Activated naive CD8-positive, alpha-beta T cell treated with anti-CD3 and anti-CD28 coated beads, Interleukin-2, amount 50 U/mL, for 24 hours (primary cell): ENCODE data around the gene ARNT2.
A peak's percentile ranks its signal among the peaks of the same experiment; 100 is the strongest.

Experiments
- ATAC-seq: fragments of 150-1000 bp; cut with Tn5 transposase; one replicate; pipeline ENCODE4 v1.10.0; 2021
- DNase-seq: peaks from one replicate; pipeline ENCODE4 v3.0.0; 2021
- H3K27ac Mint-ChIP-seq: one replicate; pipeline ENCODE4 v1.8.0; 2021; ENCODE audit warnings: mild to moderate bottlenecking, mixed read lengths
- H3K27me3 Mint-ChIP-seq: one replicate; pipeline ENCODE4 v1.8.0; 2021; ENCODE audit warnings: mixed read lengths
- H3K36me3 Mint-ChIP-seq: one replicate; pipeline ENCODE4 v1.8.0; 2021; ENCODE audit warnings: low read depth, mixed read lengths
- H3K4me1 Mint-ChIP-seq: one replicate; pipeline ENCODE4 v1.8.0; 2021; ENCODE audit warnings: mixed read lengths
- H3K4me3 Mint-ChIP-seq: one replicate; pipeline ENCODE4 v1.8.0; 2021; ENCODE audit warnings: mild to moderate bottlenecking, moderate library complexity, mixed read lengths
- H3K9me3 Mint-ChIP-seq: one replicate; pipeline ENCODE4 v1.8.0; 2021; ENCODE audit warnings: mixed read lengths

ARNT2 gene

GRCh38 chr15:80396096-80396495 lies 8.1 kb upstream of the ARNT2 start:
- Mint-ChIP-seq H3K4me1 (no peaks in the 10 kb centered on the region), H3K36me3 (no peaks in the 10 kb centered on the region), H3K27me3 (peaks cover 34% of the 10 kb centered on the region), H3K27ac (no peak overlapping the region), H3K9me3 (no peaks in the 10 kb centered on the region), H3K4me3 (no peak overlapping the region)
- DNase-seq (no peak), ATAC-seq (no peak)

GRCh38 chr15:80399508-80399907 lies 4.7 kb upstream of the ARNT2 start:
- H3K27ac Mint-ChIP-seq, result no peak overlapping the region
- no peak overlapping the region for H3K4me3 Mint-ChIP-seq
- H3K27me3 Mint-ChIP-seq, result peaks cover 48% of the 10 kb centered on the region
- no peaks in the 10 kb centered on the region for H3K9me3 Mint-ChIP-seq
- ATAC-seq (no peak), DNase-seq (no peak)
- no peaks in the 10 kb centered on the region for H3K4me1 Mint-ChIP-seq
- H3K36me3 Mint-ChIP-seq, result no peaks in the 10 kb centered on the region

- no peaks in the 10 kb centered on the region for H3K9me3 Mint-ChIP-seq
- no peaks in the 10 kb centered on the region for H3K36me3 Mint-ChIP-seq
- ATAC-seq (no peak), DNase-seq (no peak)
- H3K27me3 Mint-ChIP-seq, result peaks cover 57% of the 10 kb centered on the region
- no peak overlapping the region for H3K4me3 Mint-ChIP-seq
- H3K4me1 Mint-ChIP-seq, result peaks cover 5% of the 10 kb centered on the region
- H3K27ac Mint-ChIP-seq, result no peak overlapping the region
Observed at GRCh38 chr15:80401456-80401855, 2.7 kb upstream of the ARNT2 start.

DNA sequence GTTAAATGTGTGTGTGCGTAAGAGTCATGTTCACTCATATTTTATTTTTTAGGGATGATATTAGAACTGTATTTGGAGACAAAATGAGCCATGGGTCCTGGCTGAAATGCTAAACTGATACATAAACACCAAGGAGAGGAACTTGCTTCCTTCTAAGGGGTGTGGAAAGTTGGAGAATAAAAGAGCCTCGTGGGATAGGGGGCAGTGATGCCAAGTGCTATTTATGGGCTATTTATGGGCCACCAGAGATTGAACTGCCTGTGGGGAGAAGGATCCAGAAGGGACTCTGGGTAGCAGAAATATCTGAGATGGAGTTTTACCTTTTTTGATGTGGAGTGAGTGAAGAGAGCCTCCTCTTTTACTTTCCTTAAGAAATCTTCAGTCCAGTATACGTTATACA lies 1.8 kb upstream of the ARNT2 start:
- Mint-ChIP-seq H3K27ac (no peak overlapping the region), H3K9me3 (no peaks in the 10 kb centered on the region), H3K27me3 (peaks cover 59% of the 10 kb centered on the region), H3K4me3 (no peak overlapping the region), H3K36me3 (no peaks in the 10 kb centered on the region), H3K4me1 (peaks cover 5% of the 10 kb centered on the region)
- no peak for DNase-seq
- no peak for ATAC-seq

GRCh38 chr15:80403712-80404056 lies 498 bp upstream of the ARNT2 start:
- Mint-ChIP-seq H3K27me3 (peaks cover 62% of the 10 kb centered on the region), H3K36me3 (no peaks in the 10 kb centered on the region), H3K9me3 (no peaks in the 10 kb centered on the region), H3K4me1 (peaks cover 5% of the 10 kb centered on the region), H3K27ac (no peak overlapping the region), H3K4me3 (no peak overlapping the region)
- ATAC-seq, result peak; percentile 19
- DNase-seq, result no peak

DNA sequence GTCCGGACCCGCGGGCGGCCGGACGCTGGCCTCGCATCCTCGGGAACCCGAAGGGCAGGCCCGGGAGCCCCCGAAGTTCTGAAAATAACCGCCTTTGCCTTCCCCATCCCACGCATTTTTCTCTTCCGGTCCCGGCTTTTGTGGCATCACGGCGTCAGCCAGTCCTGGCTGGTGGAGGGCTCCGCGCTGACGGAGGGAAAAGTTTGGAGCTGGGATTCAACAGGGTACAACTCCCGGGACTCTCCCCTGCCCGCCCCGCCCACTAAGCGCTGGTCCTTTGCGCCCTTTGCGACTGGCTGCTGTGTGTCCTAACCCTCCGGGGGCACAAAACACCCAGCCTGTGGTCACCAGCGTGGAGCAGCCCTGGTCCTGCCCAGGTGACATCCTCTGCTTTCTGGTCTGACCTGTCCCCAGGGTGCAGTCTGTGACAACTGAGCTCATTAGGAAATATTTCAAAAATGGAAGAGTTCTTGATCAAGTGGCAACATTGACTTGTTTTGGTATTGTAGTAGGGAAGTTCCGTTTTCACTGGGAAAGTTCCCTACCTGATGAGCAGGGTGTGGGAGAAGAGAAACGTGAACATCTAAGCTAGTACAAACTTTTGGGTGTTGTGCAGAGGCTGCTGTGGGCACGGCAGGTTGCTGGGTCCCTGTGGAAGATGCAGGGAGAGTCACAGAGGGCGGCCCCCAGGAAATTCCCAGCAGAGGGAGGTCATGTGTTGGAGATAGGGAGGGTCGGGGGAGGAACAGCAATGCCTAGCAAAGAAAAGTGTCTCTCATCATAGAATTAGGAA lies 775 bp downstream of the ARNT2 start:
- Mint-ChIP-seq H3K9me3 (no peaks in the 10 kb centered on the region), H3K4me3 (peak overlapping the region; percentile 30), H3K4me1 (peaks cover 5% of the 10 kb centered on the region), H3K27me3 (peaks cover 63% of the 10 kb centered on the region), H3K27ac (no peak overlapping the region), H3K36me3 (no peaks in the 10 kb centered on the region)
- peak; percentile 10 for DNase-seq
- no peak for ATAC-seq

DNA sequence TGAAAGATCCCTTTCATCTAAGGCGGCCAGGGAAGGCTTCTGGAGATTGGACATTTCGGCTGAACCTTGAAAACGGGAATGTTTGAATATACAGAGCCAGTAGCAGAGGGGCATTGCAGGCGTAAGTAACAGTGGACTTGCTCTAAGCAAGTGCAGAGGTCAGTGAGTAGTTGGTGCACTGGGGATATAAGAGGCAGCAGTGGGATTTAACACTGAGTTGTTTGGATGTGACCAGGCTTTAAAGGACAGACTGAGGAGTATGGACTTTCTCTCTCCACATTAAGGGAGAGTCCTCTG lies 1.3 kb downstream of the ARNT2 start:
- no peak overlapping the region for H3K27ac Mint-ChIP-seq
- no peak for DNase-seq
- H3K4me3 Mint-ChIP-seq, result no peak overlapping the region
- peaks cover 5% of the 10 kb centered on the region for H3K4me1 Mint-ChIP-seq
- no peaks in the 10 kb centered on the region for H3K36me3 Mint-ChIP-seq
- no peaks in the 10 kb centered on the region for H3K9me3 Mint-ChIP-seq
- ATAC-seq, result no peak
- peaks cover 59% of the 10 kb centered on the region for H3K27me3 Mint-ChIP-seq

GRCh38 chr15:80405970-80406369 lies 1.8 kb downstream of the ARNT2 start:
- DNase-seq, result no peak
- peaks cover 60% of the 10 kb centered on the region for H3K27me3 Mint-ChIP-seq
- ATAC-seq, result no peak
- no peaks in the 10 kb centered on the region for H3K36me3 Mint-ChIP-seq
- H3K4me3 Mint-ChIP-seq, result no peak overlapping the region
- H3K27ac Mint-ChIP-seq, result no peak overlapping the region
- H3K4me1 Mint-ChIP-seq, result peaks cover 5% of the 10 kb centered on the region
- H3K9me3 Mint-ChIP-seq, result no peaks in the 10 kb centered on the region

DNA sequence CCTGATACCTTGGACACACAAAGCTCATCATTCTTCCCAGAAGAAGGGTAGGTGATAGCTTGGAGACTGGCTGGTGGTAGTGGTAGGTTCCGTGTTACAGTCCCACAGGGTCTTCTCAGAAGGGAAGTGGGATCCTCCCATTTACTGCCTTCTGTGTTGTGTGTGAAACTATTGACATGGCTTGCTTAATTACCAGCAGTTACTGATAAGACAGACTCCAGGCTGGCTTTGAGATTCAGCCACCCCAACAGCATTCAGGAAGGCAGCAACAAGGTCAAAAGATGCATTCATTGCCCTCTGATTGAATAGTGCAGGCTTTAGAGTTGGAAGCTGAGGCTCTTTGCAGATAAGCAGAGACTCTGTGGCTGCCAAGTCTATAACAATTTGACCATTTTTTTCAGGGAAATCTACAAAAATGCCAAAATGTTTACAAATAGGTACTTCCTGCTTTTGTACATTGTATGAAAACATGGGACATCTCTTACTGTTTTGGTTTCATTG lies 7.7 kb downstream of the ARNT2 start:
- Mint-ChIP-seq H3K36me3 (no peaks in the 10 kb centered on the region), H3K4me3 (no peak overlapping the region), H3K9me3 (no peaks in the 10 kb centered on the region), H3K27ac (no peak overlapping the region), H3K27me3 (peaks cover 42% of the 10 kb centered on the region), H3K4me1 (no peaks in the 10 kb centered on the region)
- DNase-seq (no peak), ATAC-seq (no peak)

- Mint-ChIP-seq H3K4me1 (no peaks in the 10 kb centered on the region), H3K27me3 (peaks cover 30% of the 10 kb centered on the region), H3K4me3 (no peak overlapping the region), H3K27ac (no peak overlapping the region), H3K36me3 (no peaks in the 10 kb centered on the region), H3K9me3 (no peaks in the 10 kb centered on the region)
- DNase-seq, result no peak
- ATAC-seq, result no peak
Observed at GRCh38 chr15:80414546-80415357, 10.6 kb downstream of the ARNT2 start.

DNA sequence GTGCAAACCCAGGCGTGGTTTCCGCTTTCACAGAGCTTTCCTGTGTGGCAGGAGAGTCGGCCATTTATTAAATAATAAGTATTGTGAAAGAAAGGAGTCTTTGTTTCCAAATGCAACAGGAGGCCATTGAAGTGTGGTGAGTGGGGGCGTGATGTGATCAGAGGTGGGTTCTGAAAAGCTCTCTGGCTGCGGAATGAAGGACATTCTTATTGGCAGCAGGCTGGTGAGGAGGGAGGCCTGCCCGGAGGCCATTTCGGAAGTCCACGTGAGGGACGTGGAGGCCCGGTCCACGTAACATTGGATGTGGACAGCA lies 11.1 kb downstream of the ARNT2 start:
- ATAC-seq (no peak), DNase-seq (no peak)
- H3K4me1 Mint-ChIP-seq, result no peaks in the 10 kb centered on the region
- H3K9me3 Mint-ChIP-seq, result no peaks in the 10 kb centered on the region
- H3K27me3 Mint-ChIP-seq, result peaks cover 28% of the 10 kb centered on the region
- no peaks in the 10 kb centered on the region for H3K36me3 Mint-ChIP-seq
- no peak overlapping the region for H3K27ac Mint-ChIP-seq
- no peak overlapping the region for H3K4me3 Mint-ChIP-seq

GRCh38 chr15:80416702-80417101 lies 12.5 kb downstream of the ARNT2 start:
- no peak overlapping the region for H3K27ac Mint-ChIP-seq
- H3K4me3 Mint-ChIP-seq, result no peak overlapping the region
- H3K4me1 Mint-ChIP-seq, result no peaks in the 10 kb centered on the region
- H3K27me3 Mint-ChIP-seq, result peaks cover 26% of the 10 kb centered on the region
- ATAC-seq, result no peak
- no peaks in the 10 kb centered on the region for H3K36me3 Mint-ChIP-seq
- no peaks in the 10 kb centered on the region for H3K9me3 Mint-ChIP-seq
- no peak for DNase-seq

GRCh38 chr15:80418892-80419537 lies 14.8 kb downstream of the ARNT2 start:
- no peaks in the 10 kb centered on the region for H3K36me3 Mint-ChIP-seq
- ATAC-seq (no peak), DNase-seq (peak; percentile 4)
- H3K27ac Mint-ChIP-seq, result no peak overlapping the region
- H3K27me3 Mint-ChIP-seq, result peaks cover 25% of the 10 kb centered on the region
- H3K4me1 Mint-ChIP-seq, result no peaks in the 10 kb centered on the region
- no peak overlapping the region for H3K4me3 Mint-ChIP-seq
- H3K9me3 Mint-ChIP-seq, result no peaks in the 10 kb centered on the region

DNA sequence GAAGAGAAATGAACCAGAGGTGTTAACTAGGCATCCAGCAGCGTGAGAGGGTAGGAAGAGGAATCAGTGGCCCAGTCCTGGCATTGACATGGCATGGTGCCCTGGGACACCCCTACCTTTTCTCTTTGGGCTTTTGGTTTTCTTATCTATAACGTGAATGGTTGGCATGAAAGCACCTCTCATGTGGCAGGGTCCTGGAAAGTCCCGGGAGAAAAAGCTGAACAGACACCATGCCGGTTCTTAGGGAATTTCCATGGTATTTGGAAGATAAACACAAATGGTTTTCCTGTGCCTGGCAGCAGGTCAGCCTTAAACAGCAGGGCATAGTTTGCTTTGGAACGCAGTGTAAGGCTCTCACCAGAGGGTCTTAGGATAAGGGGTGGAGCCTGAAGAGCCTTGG lies 15.4 kb downstream of the ARNT2 start:
- Mint-ChIP-seq H3K36me3 (no peaks in the 10 kb centered on the region), H3K27me3 (peaks cover 25% of the 10 kb centered on the region)

DNA sequence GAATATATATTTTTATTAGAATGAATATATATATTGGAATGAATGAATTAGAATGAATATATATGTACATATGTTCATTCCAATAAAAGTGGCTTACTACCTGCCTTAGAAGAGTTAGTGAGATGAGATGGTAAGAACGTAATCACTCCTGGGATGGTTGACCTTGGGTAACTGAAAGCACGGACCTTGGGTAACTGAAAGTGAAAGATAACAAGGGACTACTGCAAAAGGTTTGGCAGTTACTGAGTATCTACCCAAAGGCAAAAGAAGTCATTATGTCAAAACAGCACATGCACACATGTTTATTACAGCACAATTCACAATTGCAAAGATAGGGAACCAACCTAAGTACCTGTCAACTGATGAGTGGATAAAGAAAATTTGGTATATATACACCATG lies 16.5 kb downstream of the ARNT2 start:
- Mint-ChIP-seq H3K4me3 (no peak overlapping the region), H3K4me1 (no peaks in the 10 kb centered on the region), H3K27ac (no peak overlapping the region), H3K9me3 (no peaks in the 10 kb centered on the region), H3K36me3 (no peaks in the 10 kb centered on the region), H3K27me3 (peaks cover 22% of the 10 kb centered on the region)
- no peak for DNase-seq
- no peak for ATAC-seq

More for the DNA sequence above, 15.4 kb downstream of the ARNT2 start:
- Mint-ChIP-seq H3K4me3 (no peak overlapping the region), H3K4me1 (no peaks in the 10 kb centered on the region), H3K27ac (no peak overlapping the region), H3K9me3 (no peaks in the 10 kb centered on the region)
- no peak for DNase-seq
- ATAC-seq, result no peak
